HG02610 (cell line): ENCODE measurements around the gene PCDHB16.
"Not testable (repeated sequence)": the region's sequence is repeated elsewhere in the genome, so short reads cannot be mapped to it uniquely, and the experiment has no call there.

Experiments
- ATAC-seq: cut with Tn5 transposase; IDR thresholded peaks from one replicate; pipeline ENCODE4 v1.9.1; 2021; ENCODE audit warnings: mild to moderate bottlenecking, moderate library complexity; ENCODE audit not compliant: unreplicated experiment

PCDHB16 gene

DNA sequence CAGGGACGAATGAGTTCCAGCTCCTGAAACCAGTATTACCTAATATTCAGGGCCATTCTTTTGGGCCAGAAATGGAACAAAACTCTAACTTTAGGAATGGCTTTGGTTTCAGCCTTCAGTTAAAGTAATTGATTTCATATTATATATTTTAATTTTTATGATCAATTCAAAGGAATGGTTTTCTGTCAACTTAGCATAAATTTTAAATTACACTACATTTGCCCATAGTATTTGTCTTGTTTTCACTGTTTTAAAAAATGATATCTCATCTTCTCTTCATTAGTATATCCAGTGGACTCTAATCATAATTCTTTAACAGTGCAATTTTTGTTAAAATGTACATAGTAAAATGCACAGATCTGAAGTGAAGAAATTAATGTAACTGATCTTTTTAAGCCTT lies 1.9 kb upstream of the PCDHB16 start:
- no peak for ATAC-seq

DNA sequence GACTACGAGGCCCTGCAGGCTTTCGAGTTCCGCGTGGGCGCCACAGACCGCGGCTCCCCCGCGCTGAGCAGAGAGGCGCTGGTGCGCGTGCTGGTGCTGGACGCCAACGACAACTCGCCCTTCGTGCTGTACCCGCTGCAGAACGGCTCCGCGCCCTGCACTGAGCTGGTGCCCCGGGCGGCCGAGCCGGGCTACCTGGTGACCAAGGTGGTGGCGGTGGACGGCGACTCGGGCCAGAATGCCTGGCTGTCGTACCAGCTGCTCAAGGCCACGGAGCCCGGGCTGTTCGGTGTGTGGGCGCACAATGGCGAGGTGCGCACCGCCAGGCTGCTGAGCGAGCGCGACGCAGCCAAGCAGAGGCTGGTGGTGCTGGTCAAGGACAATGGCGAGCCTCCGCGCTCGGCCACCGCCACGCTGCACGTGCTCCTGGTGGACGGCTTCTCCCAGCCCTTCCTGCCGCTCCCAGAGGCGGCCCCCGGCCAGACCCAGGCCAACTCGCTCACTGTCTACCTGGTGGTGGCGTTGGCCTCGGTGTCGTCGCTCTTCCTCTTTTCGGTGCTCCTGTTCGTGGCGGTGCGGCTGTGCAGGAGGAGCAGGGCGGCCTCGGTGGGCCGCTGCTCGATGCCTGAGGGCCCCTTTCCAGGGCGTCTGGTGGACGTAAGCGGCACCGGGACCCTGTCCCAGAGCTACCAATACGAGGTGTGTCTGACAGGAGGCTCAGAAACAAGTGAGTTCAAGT lies 2.1 kb downstream of the PCDHB16 start:
- not testable (repeated sequence) for ATAC-seq

DNA sequence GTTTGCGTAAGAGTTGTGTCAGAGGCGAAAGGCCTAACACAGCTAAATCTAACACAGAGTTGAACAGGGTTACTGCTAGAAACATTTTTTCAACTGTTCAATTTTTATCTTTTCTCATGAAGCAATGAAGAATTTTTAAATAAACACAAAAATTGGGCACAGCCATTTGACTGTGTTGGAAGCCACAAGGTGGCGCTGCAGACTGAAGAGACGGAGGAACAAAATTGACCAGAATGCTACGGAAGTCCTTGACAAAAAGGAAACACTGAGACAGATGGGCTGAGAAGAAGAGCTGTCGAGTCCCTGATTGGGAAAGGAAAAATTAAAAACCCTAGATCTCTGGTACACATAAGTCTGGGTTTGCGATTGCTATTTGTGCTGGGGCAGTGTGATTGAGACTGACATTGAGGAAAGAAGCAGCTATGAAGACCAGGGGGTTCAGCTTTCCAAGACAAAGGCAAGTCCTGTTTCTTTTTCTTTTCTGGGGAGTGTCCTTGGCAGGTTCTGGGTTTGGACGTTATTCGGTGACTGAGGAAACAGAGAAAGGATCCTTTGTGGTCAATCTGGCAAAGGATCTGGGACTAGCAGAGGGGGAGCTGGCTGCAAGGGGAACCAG lies 4.8 kb downstream of the PCDHB16 start, which contains the start of gene PCDHB9:
PCDHB9 (plus strand) TSS at position 265 of the 616 bp plus-strand sequence; CDS start at position 423, 158 bp downstream.
- no peak for ATAC-seq

- not testable (repeated sequence) for ATAC-seq
Measured at GRCh38 chr5:141188682-141189081, 6.5 kb downstream of the PCDHB16 start.

GRCh38 chr5:141189131-141189530 lies 6.9 kb downstream of the PCDHB16 start:
- ATAC-seq, result not testable (repeated sequence)

GRCh38 chr5:141192110-141192725 lies 10.0 kb downstream of the PCDHB16 start, which contains the start of gene PCDHB10:
Gene PCDHB10, plus strand, starts transcription at chr5:141192353. Its CDS starts 200 bp downstream, at chr5:141192553.
- no peak for ATAC-seq

- ATAC-seq, result not testable (repeated sequence)
Measured at GRCh38 chr5:141194332-141194731, 12.1 kb downstream of the PCDHB16 start.

DNA sequence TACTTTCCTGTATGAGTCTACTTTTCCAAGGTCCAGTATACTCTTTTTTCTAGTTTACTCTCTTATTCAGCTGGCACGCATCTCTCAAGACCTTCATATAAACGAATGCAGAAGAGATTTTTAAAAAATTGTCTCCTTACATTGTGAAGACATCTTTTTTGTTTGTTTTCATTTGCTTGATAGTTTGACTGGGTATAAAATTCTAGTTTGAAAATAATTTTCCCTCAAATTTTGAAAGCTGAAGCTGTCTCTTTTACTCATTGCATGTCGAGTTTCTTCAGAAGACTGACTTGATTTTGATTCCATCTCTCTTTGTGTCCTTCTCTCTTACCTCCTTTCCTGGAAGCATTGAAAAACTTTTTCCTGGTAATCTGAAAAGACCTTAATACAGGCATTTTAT lies 14.2 kb downstream of the PCDHB16 start:
- ATAC-seq, result no peak

GRCh38 chr5:141199359-141200235 lies 17.4 kb downstream of the PCDHB16 start, which contains the start of gene PCDHB11:
Gene PCDHB11, plus strand, starts transcription at chr5:141199627. Its CDS starts 148 bp downstream, at chr5:141199775.
- no peak for ATAC-seq

DNA sequence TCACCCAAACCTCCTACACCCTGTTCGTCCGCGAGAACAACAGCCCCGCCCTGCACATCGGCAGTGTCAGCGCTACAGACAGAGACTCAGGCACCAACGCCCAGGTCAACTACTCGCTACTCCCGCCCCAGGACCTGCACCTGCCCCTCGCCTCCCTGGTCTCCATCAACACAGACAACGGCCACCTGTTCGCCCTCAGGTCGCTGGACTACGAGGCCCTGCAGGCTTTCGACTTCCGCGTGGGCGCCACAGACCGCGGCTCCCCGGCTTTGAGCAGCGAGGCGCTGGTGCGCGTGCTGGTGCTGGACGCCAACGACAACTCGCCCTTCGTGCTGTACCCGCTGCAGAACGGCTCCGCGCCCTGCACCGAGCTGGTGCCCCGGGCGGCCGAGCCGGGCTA lies 18.9 kb downstream of the PCDHB16 start:
- ATAC-seq, result not testable (repeated sequence)

DNA sequence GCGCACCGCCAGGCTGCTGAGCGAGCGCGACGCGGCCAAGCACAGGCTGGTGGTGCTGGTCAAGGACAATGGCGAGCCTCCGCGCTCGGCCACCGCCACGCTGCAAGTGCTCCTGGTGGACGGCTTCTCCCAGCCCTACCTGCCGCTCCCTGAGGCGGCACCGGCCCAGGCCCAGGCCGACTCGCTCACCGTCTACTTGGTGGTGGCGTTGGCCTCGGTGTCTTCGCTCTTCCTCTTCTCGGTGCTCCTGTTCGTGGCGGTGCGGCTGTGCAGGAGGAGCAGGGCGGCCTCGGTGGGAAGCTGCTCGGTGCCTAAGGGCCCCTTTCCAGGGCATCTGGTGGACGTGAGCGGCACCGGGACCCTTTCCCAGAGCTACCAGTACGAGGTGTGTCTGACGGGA lies 19.5 kb downstream of the PCDHB16 start:
- not testable (repeated sequence) for ATAC-seq

- no peak for ATAC-seq
Measured at GRCh38 chr5:141208478-141208877, 26.3 kb downstream of the PCDHB16 start, which contains the start of gene PCDHB12. Gene PCDHB12, plus strand, starts transcription at chr5:141208719. Its CDS starts 189 bp downstream, at chr5:141208908.

DNA sequence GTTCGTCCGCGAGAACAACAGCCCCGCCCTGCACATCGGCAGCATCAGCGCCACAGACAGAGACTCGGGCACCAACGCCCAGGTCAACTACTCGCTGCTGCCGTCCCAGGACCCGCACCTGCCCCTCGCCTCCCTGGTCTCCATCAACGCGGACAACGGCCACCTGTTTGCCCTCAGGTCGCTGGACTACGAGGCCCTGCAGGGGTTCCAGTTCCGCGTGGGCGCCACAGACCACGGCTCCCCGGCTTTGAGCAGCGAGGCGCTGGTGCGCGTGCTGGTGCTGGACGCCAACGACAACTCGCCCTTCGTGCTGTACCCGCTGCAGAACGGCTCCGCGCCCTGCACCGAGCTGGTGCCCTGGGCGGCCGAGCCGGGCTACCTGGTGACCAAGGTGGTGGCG lies 28.1 kb downstream of the PCDHB16 start:
- not testable (repeated sequence) for ATAC-seq

DNA sequence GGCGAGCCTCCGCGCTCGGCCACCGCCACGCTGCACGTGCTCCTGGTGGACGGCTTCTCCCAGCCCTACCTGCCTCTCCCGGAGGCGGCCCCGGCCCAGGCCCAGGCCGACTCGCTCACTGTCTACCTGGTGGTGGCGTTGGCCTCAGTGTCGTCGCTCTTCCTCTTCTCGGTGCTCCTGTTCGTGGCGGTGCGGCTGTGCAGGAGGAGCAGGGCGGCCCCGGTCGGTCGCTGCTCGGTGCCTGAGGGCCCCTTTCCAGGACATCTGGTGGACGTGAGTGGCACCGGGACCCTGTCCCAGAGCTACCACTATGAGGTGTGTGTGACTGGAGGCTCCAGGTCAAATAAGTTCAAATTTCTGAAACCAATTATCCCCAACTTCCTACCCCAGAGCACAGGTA lies 28.7 kb downstream of the PCDHB16 start:
- not testable (repeated sequence) for ATAC-seq

DNA sequence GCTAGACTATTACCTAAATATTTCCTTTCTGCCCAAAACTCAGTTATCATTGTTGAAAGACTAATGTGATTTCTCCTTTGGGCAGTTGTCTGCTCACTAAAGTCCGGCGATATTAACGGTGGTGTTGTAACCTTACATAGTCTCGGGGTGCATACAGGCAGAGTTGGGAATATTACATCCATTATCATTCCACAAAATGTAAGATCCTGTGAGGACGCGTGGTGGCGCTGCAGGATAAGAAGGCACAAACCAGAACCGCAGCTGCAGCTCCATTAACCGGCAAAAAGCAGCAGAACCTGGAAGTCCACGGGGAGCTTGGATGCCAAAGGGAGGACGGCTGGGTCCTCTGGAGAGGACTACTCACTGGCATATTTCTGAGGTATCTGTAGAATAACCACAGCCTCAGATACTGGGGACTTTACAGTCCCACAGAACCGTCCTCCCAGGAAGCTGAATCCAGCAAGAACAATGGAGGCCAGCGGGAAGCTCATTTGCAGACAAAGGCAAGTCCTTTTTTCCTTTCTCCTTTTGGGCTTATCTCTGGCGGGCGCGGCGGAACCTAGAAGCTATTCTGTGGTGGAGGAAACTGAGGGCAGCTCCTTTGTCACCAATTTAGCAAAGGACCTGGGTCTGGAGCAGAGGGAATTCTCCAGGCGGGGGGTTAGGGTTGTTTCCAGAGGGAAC lies 31.6 kb downstream of the PCDHB16 start, which contains the start of gene PCDHB13:
PCDHB13 (plus strand) TSS at position 264 of the 684 bp plus-strand sequence; CDS start at position 469, 205 bp downstream.
- ATAC-seq, result not testable (repeated sequence)

DNA sequence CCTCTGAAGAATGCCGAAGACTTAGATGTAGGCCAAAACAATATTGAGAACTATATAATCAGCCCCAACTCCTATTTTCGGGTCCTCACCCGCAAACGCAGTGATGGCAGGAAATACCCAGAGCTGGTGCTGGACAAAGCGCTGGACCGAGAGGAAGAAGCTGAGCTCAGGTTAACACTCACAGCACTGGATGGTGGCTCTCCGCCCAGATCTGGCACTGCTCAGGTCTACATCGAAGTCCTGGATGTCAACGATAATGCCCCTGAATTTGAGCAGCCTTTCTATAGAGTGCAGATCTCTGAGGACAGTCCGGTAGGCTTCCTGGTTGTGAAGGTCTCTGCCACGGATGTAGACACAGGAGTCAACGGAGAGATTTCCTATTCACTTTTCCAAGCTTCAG lies 32.4 kb downstream of the PCDHB16 start:
- not testable (repeated sequence) for ATAC-seq

GRCh38 chr5:141215504-141215903 lies 33.3 kb downstream of the PCDHB16 start:
- ATAC-seq, result not testable (repeated sequence)

DNA sequence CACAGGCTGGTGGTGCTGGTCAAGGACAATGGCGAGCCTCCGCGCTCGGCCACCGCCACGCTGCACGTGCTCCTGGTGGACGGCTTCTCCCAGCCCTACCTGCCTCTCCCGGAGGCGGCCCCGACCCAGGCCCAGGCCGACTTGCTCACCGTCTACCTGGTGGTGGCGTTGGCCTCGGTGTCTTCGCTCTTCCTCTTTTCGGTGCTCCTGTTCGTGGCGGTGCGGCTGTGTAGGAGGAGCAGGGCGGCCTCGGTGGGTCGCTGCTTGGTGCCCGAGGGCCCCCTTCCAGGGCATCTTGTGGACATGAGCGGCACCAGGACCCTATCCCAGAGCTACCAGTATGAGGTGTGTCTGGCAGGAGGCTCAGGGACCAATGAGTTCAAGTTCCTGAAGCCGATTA lies 33.8 kb downstream of the PCDHB16 start:
- not testable (repeated sequence) for ATAC-seq

DNA sequence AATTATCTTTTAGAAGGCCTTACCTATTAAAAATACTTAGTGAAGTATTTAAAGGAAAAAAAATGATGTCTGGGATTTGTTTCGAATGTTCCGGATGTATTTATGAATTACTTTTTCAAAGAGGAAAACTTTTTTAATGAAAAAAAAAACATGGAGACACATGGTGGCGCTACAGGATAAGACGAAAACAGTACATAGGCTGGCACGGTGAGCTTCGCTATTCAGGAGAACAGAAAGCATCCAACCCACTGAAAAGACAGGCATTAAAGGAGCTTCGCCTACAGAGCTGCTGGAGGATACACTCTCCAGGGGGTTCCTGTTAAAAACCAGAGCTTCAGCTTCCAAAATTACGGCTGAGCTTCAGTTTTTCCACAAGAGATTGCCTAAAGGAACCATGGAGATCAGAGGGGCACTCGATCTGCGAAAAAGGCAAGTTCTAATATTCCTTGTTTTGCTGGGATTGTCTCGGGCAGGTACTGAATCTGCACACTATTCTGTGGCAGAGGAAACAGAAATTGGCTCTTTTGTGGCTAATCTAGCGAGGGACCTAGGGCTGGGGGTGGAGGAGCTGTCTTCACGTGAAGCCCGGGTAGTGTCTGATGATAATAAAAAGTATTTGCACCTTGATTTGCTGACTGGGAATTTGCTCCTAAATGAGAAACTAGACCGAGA lies 41.1 kb downstream of the PCDHB16 start, which contains the start of gene PCDHB14:
PCDHB14 (plus strand) TSS at position 232 of the 672 bp plus-strand sequence; CDS start at position 395, 163 bp downstream.
- ATAC-seq, result no peak
